Large intestine (tissue), 3 donors: Measurements from ENCODE around the gene CTTNBP2NL. TPM values are rescaled to one million over a fixed set of nuclear protein-coding genes. Genes with fewer than 3 reads are reported as not detected.
A peak's percentile ranks its signal among the peaks of the same experiment; 100 is the strongest.

ENCODE experiments used
- DNase-seq, 2 donors: peaks; one replicate each; pipeline versions ENCODE4 v3.0.0 to v3.0.0-alpha.2; 2013
- H3K27ac ChIP-seq: one replicate; pipeline ENCODE4 v1.5.1; 2013; ENCODE audit warnings: low read length
- H3K27me3 ChIP-seq: 2 replicates; pipeline ENCODE4 v1.6.1; 2013; ENCODE audit warnings: low read length; ENCODE audit not compliant: control insufficient read depth, insufficient read depth
- H3K36me3 ChIP-seq: 2 replicates; pipeline ENCODE4 v1.6.1; 2013; ENCODE audit warnings: low read length; ENCODE audit not compliant: control insufficient read depth, insufficient read depth
- H3K4me1 ChIP-seq: one replicate; pipeline ENCODE4 v1.6.1; 2013; ENCODE audit warnings: low read length; ENCODE audit not compliant: control insufficient read depth, insufficient read depth
- H3K4me3 ChIP-seq: one replicate; pipeline ENCODE4 v1.5.1; 2013; ENCODE audit warnings: low read length
- H3K9me3 ChIP-seq: one replicate; pipeline ENCODE4 v1.6.1; 2013; ENCODE audit warnings: mild to moderate bottlenecking, low read depth, low read length, moderate library complexity; ENCODE audit not compliant: control insufficient read depth
- WGBS: methylation state at CpG from one replicate; pipeline ENCODE4 v1.1.5; 2013; ENCODE audit warnings: low lambda C conversion rate; ENCODE audit not compliant: insufficient coverage; 5-methylcytosine and 5-hydroxymethylcytosine counted together
- polyA plus RNA-seq: library from polyadenylated mRNA; unstranded; fragments of 120-200 nt; gene quantifications from one replicate; pipeline ENCODE4 v1.2.1, GENCODE V29; 2013

The CTTNBP2NL gene
- polyA plus RNA-seq, 1 donor, result 21.6 TPM

DNA sequence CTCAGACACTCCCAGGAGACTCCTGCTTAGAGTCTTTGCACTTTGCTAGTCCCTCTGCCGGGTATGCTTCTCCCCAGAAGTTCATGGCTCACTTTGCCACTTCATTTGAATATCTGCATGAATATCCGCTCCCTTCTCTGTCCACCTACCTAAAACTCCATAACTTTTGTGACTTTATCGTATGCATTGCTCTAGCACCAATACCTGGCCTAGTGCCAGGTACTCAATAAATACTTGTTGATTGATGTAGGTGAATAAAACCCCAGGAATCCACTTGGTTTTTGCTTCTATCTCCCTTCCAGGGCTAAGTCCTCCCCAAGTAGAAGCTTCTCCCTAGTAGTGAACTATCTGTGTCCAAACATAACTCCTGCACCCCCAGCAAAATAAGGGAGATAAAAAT, 27.8 kb upstream of the CTTNBP2NL start:
- H3K4me3 ChIP-seq, result no peak overlapping the region
- 79% methylated on average over 2 of the region's 3 CpGs for WGBS
- no peak for DNase-seq
- H3K27ac ChIP-seq, result no peak overlapping the region
- H3K4me1 ChIP-seq, result no peaks in the 10 kb centered on the region
- H3K9me3 ChIP-seq, result no peaks in the 10 kb centered on the region
- peaks cover 12% of the 10 kb centered on the region for H3K27me3 ChIP-seq
- no peaks in the 10 kb centered on the region for H3K36me3 ChIP-seq

DNA sequence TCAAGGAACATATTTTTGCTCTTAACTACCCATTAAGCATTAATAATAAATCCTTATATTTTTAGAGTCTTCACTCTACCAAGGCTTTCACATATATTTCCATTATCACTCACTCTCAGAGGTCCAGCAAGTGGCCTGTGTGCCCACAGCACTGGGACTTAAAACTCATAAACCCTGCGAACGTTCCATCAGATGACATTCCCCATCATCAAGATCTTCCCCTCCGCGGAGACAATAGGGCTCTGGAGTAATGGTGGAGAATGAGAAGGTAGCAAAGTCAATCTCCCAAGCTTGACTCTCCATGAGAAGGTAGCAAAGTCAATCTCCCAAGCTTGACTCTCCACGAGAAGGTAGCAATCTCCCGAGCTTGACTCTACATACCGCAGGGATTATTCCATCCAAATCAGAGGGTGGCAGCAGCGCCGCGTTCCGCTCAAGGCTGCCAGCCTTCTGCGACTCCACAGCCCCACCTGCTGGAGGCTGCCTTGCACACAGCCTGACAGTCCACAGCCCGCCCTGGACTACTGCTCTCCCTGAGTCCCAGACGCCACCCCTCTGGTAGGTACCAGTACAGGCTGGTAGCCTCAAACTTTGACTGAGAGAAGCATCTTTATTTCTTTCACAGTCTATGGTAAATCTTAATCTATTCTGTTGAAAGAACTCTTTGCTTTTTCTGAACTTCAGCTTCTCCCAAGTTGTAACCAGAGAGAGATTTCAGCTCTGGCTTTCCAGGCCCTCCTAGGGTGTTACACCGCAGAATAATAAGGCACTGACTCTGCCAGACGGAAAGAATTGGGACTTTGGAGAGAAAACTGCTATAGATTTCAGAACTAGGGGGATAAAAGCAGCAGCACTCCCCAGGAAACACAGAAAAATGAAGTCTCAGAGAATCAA, 26.4 kb upstream of the CTTNBP2NL start:
- Histone ChIP-seq H3K27ac (no peak overlapping the region), H3K4me3 (no peak overlapping the region), H3K36me3 (no peaks in the 10 kb centered on the region), H3K27me3 (peaks cover 12% of the 10 kb centered on the region), H3K9me3 (no peaks in the 10 kb centered on the region), H3K4me1 (no peaks in the 10 kb centered on the region)
- WGBS, result 0% methylated on average over 1 of the region's 16 CpGs
- peak; percentile 74 to 79 for DNase-seq

DNA sequence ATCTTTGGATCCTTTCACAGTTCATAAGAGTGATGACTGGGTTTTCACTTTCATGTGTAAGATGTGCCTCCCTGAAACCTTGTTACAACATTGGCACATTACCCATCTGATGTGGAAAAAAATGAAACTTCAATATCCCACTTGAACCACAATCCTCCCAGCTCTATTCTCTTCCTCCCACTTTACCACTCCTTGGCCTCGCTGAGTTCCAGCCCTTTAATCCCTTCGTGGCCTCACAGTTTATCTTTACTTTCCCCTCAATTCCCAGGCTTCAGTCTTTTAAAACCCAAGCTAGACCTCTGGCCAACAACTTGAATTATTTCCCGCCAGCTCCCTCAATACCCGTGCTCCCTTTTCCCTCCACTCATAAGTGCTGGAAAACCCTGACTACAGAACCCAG, 25.0 kb upstream of the CTTNBP2NL start:
- Histone ChIP-seq H3K27me3 (peaks cover 12% of the 10 kb centered on the region), H3K27ac (no peak overlapping the region), H3K36me3 (no peaks in the 10 kb centered on the region), H3K4me1 (no peaks in the 10 kb centered on the region), H3K4me3 (no peak overlapping the region), H3K9me3 (no peaks in the 10 kb centered on the region)
- WGBS, result 36% methylated on average over 3 of the region's 4 CpGs
- DNase-seq, result no peak

DNA sequence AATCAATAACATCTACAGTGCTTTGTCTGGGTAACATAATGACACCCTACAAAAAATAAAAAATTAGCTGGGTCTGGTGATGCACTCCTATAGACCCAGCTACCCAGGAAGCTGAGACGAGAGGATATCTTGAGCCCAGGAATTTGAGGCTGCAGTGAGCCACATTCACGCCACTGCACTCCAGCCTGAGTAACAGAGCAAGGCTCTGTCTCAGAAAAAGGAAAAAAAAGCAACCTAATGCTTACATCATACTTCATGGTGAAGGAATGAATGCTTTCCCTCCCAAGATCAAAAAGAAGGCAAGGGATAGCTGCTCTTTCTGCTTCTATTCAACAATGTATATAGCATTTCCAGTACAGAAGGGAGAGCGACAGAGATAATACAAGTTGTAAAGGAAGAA, 24.2 kb upstream of the CTTNBP2NL start:
- peaks cover 12% of the 10 kb centered on the region for H3K27me3 ChIP-seq
- no CpG with 5 or more reads among the region's 3 CpGs for WGBS
- no peak overlapping the region for H3K27ac ChIP-seq
- no peak overlapping the region for H3K4me3 ChIP-seq
- H3K9me3 ChIP-seq, result no peaks in the 10 kb centered on the region
- no peaks in the 10 kb centered on the region for H3K4me1 ChIP-seq
- no peak for DNase-seq
- H3K36me3 ChIP-seq, result no peaks in the 10 kb centered on the region

DNA sequence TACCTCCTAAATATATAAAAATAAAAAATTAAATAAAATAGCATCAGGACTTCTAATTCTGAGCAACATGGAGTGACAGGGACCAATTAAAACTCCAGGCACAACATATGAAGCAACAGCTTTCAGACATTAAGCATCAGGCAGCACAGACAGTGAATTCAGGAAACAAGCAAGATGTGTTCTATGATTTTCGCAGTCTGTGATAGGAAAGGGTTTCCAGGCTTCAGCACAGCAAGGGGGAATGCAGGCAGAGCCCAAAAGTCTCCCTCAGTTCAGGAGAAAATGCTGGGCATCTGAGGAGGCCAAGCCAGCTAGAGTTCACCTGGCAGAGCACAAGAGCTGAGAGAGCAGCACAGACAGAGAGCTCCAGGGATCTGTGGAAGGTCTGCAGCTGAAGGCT, 22.2 kb upstream of the CTTNBP2NL start:
- no peak overlapping the region for H3K27ac ChIP-seq
- H3K36me3 ChIP-seq, result no peaks in the 10 kb centered on the region
- WGBS, result no CpG with 5 or more reads among the region's 1 CpG
- no peak for DNase-seq
- no peaks in the 10 kb centered on the region for H3K4me1 ChIP-seq
- H3K27me3 ChIP-seq, result peaks cover 5% of the 10 kb centered on the region
- H3K9me3 ChIP-seq, result no peaks in the 10 kb centered on the region
- no peak overlapping the region for H3K4me3 ChIP-seq

DNA sequence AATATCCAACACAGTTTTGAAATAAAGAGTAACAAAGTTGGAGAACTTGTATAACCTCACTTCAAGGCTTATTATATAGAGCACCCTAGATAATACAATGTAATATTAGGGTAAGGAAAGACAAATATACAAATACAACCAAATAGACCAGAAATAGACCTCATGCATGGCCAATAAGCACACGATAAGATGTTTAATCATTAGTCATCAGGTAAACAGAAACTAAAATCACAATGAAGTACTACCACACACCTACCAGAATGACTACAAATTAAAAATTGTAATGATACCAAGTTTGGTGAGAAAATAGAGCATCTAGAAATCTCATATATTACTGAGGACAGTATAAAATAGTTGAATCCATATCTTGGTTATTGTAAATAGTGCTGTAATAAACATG, 20.3 kb upstream of the CTTNBP2NL start:
- H3K27me3 ChIP-seq, result no peaks in the 10 kb centered on the region
- H3K4me1 ChIP-seq, result no peaks in the 10 kb centered on the region
- DNase-seq, result no peak
- H3K9me3 ChIP-seq, result no peaks in the 10 kb centered on the region
- H3K27ac ChIP-seq, result no peak overlapping the region
- no CpG with 5 or more reads among the region's 1 CpG for WGBS
- no peaks in the 10 kb centered on the region for H3K36me3 ChIP-seq
- H3K4me3 ChIP-seq, result no peak overlapping the region

DNA sequence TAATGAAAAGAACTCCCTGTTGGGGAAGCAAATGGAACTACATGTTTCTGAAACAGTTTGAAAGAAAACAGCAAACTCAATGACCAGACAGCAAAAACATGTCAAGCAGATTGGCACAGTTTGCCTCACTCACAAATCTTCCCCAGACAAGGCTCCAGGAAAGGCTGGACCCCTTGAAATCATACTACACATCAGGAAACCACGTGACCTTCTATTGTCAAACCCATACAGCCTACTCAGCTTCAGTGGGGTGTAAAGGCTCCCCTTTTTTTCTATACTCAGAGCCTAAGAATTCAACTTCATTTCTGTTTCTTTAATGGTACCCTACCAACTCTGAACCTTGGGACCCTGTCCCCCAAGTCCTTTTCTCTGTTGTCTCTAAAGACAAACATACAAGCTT, 15.7 kb upstream of the CTTNBP2NL start:
- H3K4me3 ChIP-seq, result no peak overlapping the region
- WGBS, result no CpG with 5 or more reads among the region's 1 CpG
- no peak for DNase-seq
- no peaks in the 10 kb centered on the region for H3K36me3 ChIP-seq
- peaks cover 7% of the 10 kb centered on the region for H3K4me1 ChIP-seq
- H3K9me3 ChIP-seq, result no peaks in the 10 kb centered on the region
- H3K27ac ChIP-seq, result no peak overlapping the region
- no peaks in the 10 kb centered on the region for H3K27me3 ChIP-seq

DNA sequence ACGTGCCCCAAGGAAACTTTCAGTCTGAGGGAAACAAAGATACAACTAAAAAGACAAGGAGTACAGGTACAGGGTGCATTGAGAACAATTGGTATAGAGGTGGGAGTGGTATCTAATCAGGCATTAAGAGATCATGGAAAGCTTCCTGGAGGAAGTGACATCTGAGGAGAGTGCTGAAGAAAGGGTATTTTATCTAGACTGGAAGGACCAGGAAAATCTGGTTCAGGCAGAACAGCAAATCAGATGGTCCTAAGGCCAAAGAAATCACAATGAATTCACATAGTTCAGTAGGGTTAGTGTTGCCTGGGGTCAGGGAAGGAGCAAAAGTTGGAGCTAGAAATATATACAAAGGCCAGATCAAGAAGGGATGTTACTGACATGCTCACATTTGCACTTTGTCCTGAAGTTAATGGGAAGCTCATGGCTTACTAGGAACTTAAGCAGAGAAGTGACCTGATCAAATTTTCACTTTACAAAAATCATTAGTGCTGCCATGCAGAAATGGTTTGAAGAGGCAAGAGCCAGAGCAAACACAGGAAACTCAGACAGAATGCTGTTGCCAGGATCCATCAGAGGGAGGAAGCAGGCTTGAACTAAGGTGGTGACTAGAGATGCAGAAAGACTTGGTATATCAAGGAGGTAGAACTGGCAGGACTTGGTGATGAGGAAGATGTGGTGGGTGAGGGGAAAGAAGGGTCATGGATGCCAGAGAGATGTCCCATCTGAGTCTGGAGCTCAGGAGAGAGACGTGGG, 14.5 kb upstream of the CTTNBP2NL start:
- Histone ChIP-seq H3K36me3 (no peaks in the 10 kb centered on the region), H3K27ac (no peak overlapping the region), H3K27me3 (no peaks in the 10 kb centered on the region), H3K9me3 (no peaks in the 10 kb centered on the region), H3K4me1 (peaks cover 12% of the 10 kb centered on the region), H3K4me3 (no peak overlapping the region)
- DNase-seq, result no peak
- WGBS, result 100% methylated on average over 1 of the region's 2 CpGs

DNA sequence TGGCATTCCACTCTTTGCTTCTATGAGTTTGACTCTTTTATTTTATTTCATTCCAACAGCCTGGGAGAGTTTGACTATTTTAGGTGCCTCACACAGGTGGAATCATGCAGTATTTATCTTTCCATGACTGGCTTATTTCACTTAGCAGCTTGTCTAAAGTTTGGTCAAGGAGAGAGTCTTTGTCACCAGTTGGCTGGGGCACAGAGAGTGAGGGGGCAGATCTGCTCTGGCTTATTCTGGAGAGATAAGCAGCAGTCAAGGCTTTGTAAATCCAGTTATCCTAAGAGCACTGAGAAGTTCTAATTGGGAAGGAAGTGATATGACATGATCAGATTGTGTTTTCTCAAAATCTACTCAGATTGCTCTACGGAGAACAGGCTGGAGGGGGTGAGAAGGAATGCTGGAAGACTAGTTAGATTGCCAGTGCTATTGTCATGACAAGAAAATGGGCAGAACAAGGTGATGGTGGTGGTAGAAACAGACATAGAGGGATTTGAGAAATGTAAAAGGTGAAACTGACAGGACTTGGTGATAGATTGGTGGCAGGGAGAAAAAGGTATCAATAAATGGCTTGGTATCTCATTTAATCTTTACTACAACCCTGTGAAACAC, 12.1 kb upstream of the CTTNBP2NL start:
- 0% methylated on average over 1 of the region's 1 CpG for WGBS

DNA sequence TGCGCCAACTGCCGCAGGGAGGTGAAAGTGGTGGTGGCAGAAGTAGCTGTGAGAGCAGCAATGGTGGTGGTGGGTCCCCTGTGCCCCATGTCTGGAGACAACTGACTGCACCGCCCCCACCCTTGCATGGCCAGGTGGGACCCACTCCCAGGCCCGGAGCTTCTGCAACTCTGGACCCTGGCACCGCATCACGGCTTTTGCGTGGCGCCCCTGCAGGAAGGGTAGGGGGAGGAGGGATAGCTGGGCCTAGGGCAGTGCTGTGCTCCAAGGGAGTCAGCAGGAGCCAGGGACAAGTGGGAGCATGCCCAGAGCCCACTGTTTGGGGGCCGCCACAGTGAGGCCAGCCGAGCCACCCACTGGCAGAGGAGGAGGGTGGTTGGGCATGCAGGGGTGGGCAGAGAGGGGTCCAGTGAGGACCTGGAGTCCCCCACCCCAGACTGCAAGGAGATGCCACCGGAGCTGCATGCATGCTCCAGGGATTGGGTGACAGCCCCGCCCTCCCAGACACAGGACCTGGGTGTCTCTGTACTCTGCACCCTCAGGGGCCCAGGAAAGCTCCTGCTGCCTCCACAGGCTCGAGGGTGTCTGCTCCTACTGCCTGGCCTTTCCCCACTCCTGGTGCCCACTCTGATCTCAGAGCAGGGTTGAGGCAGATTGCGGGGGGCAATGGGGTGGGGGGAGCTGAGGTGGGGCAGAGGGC, 9.8 kb upstream of the CTTNBP2NL start:
- peaks cover 38% of the 10 kb centered on the region for H3K4me1 ChIP-seq
- no peaks in the 10 kb centered on the region for H3K27me3 ChIP-seq
- H3K4me3 ChIP-seq, result no peak overlapping the region
- peak in 1 of 2 donors; percentile 65 for DNase-seq
- no peaks in the 10 kb centered on the region for H3K9me3 ChIP-seq
- WGBS, result no CpG with 5 or more reads among the region's 14 CpGs
- H3K27ac ChIP-seq, result peak overlapping the region; percentile 14
- no peaks in the 10 kb centered on the region for H3K36me3 ChIP-seq

More for the DNA sequence above, 12.1 kb upstream of the CTTNBP2NL start:
- no peaks in the 10 kb centered on the region for H3K27me3 ChIP-seq
- DNase-seq, result no peak
- H3K4me1 ChIP-seq, result peaks cover 25% of the 10 kb centered on the region
- no peak overlapping the region for H3K4me3 ChIP-seq
- no peaks in the 10 kb centered on the region for H3K9me3 ChIP-seq
- peak overlapping the region; percentile 29 for H3K27ac ChIP-seq
- no peaks in the 10 kb centered on the region for H3K36me3 ChIP-seq
